GM12801 (cell line): ENCODE data around the gene HOXD1.

Experiments used
- CTCF ChIP-seq: IDR thresholded peaks from one replicate; pipeline ENCODE4 v1.5.1; 2011; ENCODE audit warnings: control low read depth; ENCODE audit not compliant: insufficient read length; ENCODE audit errors: extremely low read depth

HOXD1 gene

GRCh38 chr2:176160986-176161824 is 27.3 kb upstream of the HOXD1 start:
- TF ChIP-seq CTCF: no peak

GRCh38 chr2:176161825-176162626 is 26.4 kb upstream of the HOXD1 start:
- TF ChIP-seq CTCF: no peak

- no peak for TF ChIP-seq CTCF
Observed at GRCh38 chr2:176162911-176163671, 25.4 kb upstream of the HOXD1 start.

GRCh38 chr2:176163672-176164056 is 24.8 kb upstream of the HOXD1 start:
- no peak for TF ChIP-seq CTCF

- no peak for TF ChIP-seq CTCF
Observed at GRCh38 chr2:176164201-176164600, 24.3 kb upstream of the HOXD1 start.

- no peak for TF ChIP-seq CTCF
Observed at GRCh38 chr2:176164611-176165369, 23.7 kb upstream of the HOXD1 start.
